Measurements from ENCODE around the gene MCRIP2.

- TF ChIP-seq CTCF (IDR thresholded peaks at IDR 0.05) (no peak), POLR2A (IDR thresholded peaks at IDR 0.05) (no peak)
Measured at GRCh38 chr16:629185-629832, 12.3 kb upstream of the MCRIP2 start.

Data from tibial nerve (tissue), 3 donors.